T47D (cell line): ENCODE measurements around the gene CTSL.

Experiments
- DNase-seq, 2 experiments: peaks; one replicate each; pipeline versions ENCODE4 v3.0.0 to v3.0.0-alpha.2; 2011 to 2012; ENCODE audit warnings: low read depth in 1 of 2, low spot score in 1 of 2
- JUND ChIP-seq: IDR thresholded peaks from 2 replicates; pipeline ENCODE4 v1.6.1; 2012; ENCODE audit warnings: low read depth
- in situ Hi-C: cut with HindIII; loops from 2 replicates; pipeline ENCODE4 v1.10.0; 2016; ENCODE audit warnings: low sequenced_read_pairs, low pct_unique_long_range_greater_than_20kb

CTSL gene

DNA sequence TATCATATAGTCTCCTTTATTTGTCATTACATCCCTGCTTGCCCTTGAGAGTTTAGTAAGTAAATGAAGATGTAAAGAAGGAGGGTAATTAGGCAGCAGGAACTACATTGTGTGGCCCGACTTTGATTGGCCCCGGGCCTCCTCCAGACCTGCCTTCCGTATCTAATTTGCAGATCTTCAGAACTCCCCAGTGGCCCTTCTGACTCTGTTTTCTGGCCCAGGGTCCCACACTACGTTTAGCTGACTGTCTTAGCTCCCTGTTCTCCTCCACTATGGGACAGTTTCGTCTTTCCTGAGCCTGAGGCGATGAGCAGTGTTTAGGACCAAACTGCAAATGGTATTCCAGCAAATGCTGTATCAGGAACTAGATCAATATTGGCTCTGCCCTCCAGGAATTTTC lies 21.6 kb upstream of the CTSL start:
- no peak for TF ChIP-seq JUND
- in situ Hi-C loops = no loop called here
- no peak for DNase-seq

DNA sequence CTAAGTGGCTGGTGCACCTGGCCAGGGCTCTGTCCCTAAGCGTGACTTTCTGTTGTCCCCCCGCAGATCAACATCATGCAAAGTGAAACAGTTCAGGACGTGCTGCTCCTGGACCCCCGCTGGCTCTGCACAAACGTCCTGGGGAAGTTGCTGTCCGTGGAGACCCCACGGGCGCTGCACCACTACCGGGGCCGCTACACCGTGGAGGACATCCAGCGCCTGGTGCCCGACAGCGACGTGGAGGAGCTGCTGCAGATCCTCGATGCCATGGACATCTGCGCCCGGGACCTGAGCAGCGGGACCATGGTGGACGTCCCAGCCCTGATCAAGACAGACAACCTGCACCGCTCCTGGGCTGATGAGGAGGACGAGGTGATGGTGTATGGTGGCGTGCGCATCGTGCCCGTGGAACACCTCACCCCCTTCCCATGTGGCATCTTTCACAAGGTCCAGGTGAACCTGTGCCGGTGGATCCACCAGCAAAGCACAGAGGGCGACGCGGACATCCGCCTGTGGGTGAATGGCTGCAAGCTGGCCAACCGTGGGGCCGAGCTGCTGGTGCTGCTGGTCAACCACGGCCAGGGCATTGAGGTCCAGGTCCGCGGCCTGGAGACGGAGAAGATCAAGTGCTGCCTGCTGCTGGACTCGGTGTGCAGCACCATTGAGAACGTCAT lies 19.7 kb upstream of the CTSL start:
- in situ Hi-C loops = no loop called here
- no peak for TF ChIP-seq JUND
- DNase-seq = no peak

DNA sequence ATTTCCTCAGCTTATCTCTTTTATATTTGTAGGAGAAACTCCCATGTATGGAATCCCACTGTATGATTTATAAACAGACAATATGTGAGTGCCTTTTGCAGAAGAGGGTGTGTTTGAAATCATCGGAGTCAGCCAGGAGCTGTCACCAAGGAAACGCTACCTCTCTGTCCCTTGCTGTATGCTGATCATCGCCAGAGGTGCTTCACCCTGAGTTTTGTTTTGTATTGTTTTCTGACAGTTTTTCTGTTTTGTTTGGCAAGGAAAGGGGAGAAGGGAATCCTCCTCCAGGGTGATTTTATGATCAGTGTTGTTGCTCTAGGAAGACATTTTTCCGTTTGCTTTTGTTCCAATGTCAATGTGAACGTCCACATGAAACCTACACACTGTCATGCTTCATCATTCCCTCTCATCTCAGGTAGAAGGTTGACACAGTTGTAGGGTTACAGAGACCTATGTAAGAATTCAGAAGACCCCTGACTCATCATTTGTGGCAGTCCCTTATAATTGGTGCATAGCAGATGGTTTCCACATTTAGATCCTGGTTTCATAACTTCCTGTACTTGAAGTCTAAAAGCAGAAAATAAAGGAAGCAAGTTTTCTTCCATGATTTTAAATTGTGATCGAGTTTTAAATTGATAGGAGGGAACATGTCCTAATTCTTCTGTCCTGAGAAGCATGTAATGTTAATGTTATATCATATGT lies 18.0 kb upstream of the CTSL start:
- no peak for TF ChIP-seq JUND
- DNase-seq = no peak
- in situ Hi-C loops = no loop called here

DNA sequence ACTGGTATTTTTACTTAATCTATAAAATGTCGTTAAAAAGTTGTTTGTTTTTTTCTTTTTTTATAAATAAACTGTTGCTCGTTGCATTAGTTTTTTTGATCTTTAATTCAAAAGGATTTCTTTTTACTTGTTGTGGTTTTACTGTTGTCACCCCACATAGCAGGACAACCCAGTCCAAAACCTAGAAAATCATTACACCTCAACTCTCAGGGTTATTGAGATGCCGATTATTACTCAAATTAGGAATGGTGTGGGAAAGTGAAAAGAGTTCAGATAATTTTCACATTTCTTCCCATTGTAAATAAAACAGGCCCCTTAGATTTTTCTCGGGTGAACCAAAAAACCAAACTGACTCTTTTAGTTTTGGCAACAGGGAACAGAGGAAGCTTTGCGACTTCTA lies 17.4 kb upstream of the CTSL start:
- no peak for DNase-seq
- no peak for TF ChIP-seq JUND
- in situ Hi-C loops = no loop called here

DNA sequence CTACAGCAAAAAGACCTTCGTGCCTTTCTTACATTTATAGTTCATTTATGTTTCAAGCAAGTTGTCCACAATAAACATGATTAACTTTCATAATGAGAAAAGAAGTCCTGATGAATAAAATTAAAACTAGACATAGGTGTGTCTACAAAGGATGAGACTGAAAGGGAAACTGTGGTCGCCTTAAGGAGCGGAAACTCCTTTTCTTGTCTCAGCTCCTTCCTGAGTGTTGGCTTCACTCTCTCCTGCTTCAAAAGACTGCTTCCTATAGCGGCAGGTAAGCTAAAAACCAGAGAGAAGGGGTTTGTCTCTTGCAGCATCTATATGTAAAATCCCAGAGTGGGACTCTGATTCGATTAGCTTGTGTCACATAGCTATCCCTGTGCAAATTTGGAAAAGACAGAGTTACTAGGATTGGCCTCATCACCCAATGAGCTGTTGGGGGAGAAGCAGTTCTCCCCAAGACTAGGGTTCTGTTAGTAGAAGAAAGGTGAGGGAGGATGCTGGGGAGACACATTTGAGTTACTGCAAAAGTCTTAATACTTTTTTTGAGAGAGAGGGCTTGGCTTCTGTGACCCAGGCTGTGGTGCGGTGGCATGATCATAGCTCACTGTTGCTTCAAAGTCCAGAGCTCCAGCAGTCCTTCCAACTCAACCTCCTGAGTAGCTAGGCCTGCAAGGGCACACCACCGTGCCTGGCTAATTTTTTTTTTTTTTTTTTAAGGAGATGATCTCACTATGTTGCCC lies 16.8 kb upstream of the CTSL start:
- TF ChIP-seq JUND = no peak
- no peak for DNase-seq
- in situ Hi-C loops = no loop called here

DNA sequence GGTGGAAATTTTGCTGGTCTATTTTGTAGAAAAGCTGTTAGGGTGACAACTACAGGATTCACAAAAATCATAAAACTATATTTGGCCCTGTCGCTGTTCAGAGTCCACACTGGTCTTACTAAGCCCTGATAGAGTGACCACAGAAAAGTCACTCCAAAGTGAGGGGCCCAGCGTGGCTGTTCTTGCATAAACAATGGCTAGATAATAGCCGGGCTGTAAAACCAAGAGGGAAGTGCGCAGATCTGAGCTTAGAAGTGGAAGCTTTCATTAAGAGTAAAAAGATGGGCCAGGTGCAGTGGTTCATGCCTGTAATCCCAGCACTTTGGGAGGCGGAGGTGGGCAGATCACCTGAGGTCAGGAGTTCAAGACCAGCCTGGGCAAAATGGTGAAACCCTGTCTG lies 15.5 kb upstream of the CTSL start:
- TF ChIP-seq JUND = no peak
- in situ Hi-C loops = no loop called here
- no peak for DNase-seq

DNA sequence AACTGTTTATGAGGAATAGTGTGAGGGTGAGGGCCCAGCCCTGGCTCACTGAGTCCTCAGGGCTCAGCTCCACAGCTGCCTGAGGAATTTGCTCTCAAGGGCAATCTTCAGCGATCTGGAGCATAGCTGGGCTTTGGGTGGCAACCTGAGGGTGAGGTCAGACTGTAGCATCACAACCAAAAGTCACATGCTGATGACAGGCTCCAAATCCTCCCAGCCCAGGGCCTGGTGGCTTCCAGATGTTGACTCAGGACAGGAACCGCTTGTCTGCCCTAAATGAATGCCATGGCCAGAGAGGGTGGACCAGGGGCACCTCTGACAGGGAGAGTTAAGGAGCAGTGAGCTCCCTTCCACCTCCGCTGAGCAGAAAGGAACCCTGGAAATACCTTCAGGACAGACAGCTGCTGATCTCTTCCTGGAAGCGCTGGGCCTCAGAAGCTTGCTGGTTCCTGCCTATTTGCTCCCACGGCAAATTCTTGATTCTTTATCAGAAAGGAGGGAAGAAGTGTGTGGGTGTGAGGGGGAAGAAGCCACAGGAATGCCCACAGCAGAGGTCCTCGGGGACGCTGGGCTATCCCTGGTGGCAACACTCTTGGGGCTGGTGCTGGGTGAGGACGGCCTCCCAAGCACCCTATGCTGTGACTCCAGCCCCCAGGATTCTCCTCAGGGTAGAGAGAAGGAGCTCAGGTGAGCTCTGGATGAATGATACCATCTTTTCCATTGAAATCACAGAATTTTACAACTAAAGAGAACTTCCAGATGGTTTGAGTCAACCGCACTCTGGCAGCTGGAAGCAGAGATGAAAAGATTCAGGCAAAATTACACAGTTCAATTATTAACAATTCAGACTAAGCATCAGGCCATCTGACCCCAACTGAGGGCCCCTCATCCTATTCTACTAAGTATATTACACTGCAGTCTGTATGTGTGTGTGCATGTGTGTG lies 13.8 kb upstream of the CTSL start:
- no peak for TF ChIP-seq JUND
- in situ Hi-C loops = no loop called here
- DNase-seq = no peak

DNA sequence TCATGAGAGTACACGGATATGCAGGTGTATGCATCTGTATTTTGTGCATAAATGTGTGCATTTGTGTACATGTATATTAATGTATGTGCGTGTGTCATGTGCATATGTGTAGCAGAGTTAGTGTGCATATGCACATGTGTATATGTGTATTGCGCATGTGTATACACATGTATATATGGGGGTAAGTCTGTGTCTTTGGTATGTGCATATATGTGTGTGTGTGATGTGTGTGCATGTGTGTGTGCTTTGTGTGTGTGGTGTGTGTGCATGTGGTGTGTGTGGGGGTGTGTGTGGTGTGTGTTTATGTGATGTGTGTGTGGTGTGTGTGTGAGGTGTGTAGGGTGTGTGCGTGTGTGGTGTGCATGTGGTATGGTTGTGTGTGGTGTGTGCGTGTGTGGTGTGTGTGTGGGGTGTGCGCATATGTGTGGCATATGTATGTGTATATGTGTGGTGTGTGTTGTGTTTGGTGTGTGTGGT lies 13.1 kb upstream of the CTSL start:
- in situ Hi-C loops = no loop called here
- no peak for DNase-seq
- TF ChIP-seq JUND = no peak

DNA sequence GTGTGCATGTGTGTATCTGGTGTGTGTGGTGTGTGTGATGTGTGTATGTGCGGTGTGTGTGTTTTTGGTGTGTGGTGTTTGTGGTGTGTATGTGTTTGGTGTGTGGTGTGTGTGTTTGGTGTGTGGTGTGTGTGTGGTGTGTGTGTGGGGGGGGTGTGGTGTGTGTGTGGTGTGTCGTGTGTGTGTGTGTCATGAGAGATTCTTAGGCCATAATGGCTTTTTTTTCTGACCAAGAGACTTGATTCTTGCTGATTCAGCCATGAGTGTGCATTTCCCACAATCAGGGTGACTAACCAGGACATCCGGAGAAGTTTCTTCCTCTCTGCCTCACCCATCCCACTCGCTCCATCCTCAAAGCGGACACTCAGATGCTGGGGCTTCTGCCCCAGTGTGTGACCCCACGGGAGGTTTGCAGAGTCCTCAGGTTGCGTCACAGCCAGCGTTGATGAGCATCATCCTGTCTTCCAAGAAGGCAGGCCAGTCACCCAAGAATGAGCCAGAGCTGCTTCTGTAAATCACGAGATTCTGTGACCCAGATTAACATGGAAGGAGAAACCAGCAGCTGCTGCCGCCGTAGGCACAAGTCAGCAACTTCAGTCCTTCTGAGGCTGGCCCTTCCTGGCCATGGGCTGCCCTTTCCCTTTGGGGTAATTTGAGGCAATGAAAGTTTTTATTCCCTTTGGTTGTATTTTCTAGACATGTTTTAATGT lies 12.5 kb upstream of the CTSL start:
- no peak for TF ChIP-seq JUND
- in situ Hi-C loops = no loop called here
- no peak for DNase-seq

DNA sequence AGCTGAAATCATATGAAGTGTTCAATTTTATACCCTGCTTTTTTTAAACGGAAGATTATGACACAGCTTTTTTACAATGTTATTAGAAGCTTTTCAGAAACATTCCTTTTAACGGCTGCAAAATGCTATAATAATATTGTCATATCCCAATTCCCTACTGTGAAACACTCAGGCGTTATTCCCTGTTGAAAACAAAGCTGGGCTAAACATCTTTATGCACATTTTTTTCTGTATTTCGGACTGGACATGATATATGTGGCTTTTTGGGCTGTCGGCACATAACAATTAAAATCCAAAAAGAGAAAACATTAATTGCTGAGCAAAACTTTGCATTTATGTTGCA lies 12.0 kb upstream of the CTSL start:
- in situ Hi-C loops = no loop called here
- no peak for DNase-seq
- TF ChIP-seq JUND = no peak

DNA sequence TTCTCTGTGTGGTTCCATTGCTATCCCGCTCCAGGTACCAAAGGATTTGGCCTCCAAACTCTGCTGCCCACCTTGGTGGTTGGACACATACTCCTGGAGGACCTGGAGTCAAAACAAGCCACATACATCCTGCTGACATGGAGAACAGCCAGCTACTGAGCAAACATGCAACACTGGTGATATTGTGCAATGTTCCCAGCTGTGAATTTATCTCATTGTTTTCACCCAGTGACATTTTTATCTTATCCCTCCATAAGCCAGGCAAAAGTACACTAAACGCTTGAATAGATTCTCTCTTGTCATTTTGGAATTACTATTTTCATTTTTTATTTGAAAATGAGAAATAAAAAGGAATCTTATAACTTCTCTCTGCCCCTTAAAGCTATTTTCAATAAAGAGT lies 11.1 kb upstream of the CTSL start:
- DNase-seq = peak in 1 of 2 experiments; percentile 19
- no peak for TF ChIP-seq JUND
- in situ Hi-C loops = no loop called here

DNA sequence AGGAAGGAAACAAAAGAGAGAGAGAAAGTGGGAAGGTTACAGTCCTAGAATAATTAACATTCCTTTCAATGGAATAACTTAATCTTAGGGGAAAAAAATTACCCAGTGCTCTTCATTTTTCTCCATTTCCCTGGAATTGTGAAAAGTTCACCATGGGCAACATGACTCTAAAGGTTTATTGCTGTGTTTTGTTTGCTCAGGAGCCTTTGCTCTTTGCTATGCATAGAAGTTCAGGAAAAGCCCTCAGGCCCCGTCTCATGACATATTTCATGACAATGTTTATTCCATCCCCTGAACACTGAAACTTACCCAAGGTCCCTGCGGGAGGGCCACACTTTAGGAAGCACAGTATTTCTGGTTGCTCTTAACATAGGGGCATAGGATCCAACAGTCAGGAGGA lies 9.8 kb upstream of the CTSL start:
- peak in 1 of 2 experiments; percentile 39 for DNase-seq
- no peak for TF ChIP-seq JUND
- in situ Hi-C loops = no loop called here
